K562 (cell line): ENCODE data around the gene ZNF689. TPM values are rescaled to one million over a fixed set of nuclear protein-coding genes. Genes with fewer than 3 reads are reported as not detected.
A peak's percentile ranks its signal among the peaks of the same experiment; 100 is the strongest.

Experiments
- CBX1 ChIP-seq: sonication (generic); IDR thresholded peaks from 2 replicates; pipeline ENCODE4 v1.6.1; 2016; ENCODE audit warnings: antibody characterized with exemption, low read depth, mild to moderate bottlenecking
- CTCF ChIP-seq, 3 experiments: IDR thresholded peaks in 2 of 3; conservative IDR thresholded peaks in 1 of 3; 2 replicates each; pipeline ENCODE4 v1.5.1; 2011 to 2012; ENCODE audit warnings: low read length in 3 of 3, mild to moderate bottlenecking in 3 of 3, control low read depth in 2 of 3, improper control_type of control experiment in 1 of 3, inconsistent platforms in 1 of 3, low read depth in 1 of 3, mixed read lengths in 1 of 3, moderate library complexity in 1 of 3; ENCODE audit not compliant: insufficient read depth in 2 of 3
- FOS ChIP-seq: IDR thresholded peaks from 3 replicates; pipeline ENCODE4 v1.6.1; 2011; ENCODE audit not compliant: insufficient read length; ENCODE audit errors: extremely low read depth
- FOXO4 ChIP-seq: fragments of 450-650 bp; formaldehyde crosslinking; IDR thresholded peaks from 2 replicates; pipeline ENCODE4 v1.4.0; 2020; ENCODE audit warnings: mild to moderate bottlenecking, moderate library complexity
- GABPA ChIP-seq: fragments of 200-800 bp; sonication (Bioruptor generic); conservative IDR thresholded peaks from 2 replicates; pipeline ENCODE4 v1.6.1; 2016; ENCODE audit warnings: low read depth, missing genetic modification characterization, missing compliant biosample characterization
- GATA2 ChIP-seq: sonication (generic); formaldehyde crosslinking; IDR thresholded peaks from 2 replicates; pipeline ENCODE4 v1.4.0; 2020; ENCODE audit warnings: mild to moderate bottlenecking, missing genetic modification reagents
- HNRNPH1 ChIP-seq: fragments of 200-400 bp; formaldehyde crosslinking; optimal IDR thresholded peaks from 2 replicates; pipeline ENCODE3; 2017; ENCODE audit warnings: low read depth, mild to moderate bottlenecking, low read length, moderate library complexity
- HNRNPL ChIP-seq: fragments of 200-400 bp; formaldehyde crosslinking; IDR thresholded peaks from 2 replicates; pipeline ENCODE4 v1.6.1; 2017; ENCODE audit warnings: low read depth, mild to moderate bottlenecking, low read length
- HSF4 ChIP-seq: fragments of 250-450 bp; sonication (Bioruptor Pico); IDR thresholded peaks from 2 replicates; pipeline ENCODE4 v2.1.2; 2022; ENCODE audit warnings: mild to moderate bottlenecking, moderate library complexity, borderline replicate concordance
- JUNB ChIP-seq: fragments of 450-650 bp; formaldehyde crosslinking; conservative IDR thresholded peaks from 2 replicates; pipeline ENCODE4 v1.4.0; 2020; ENCODE audit warnings: mild to moderate bottlenecking
- MCM3 ChIP-seq: fragments of 450-650 bp; IDR thresholded peaks from 2 replicates; pipeline ENCODE4 v1.6.1; 2016
- MIER1 ChIP-seq: fragments of 450-650 bp; IDR thresholded peaks from 2 replicates; pipeline ENCODE4 v1.6.1; 2016; ENCODE audit warnings: antibody characterized with exemption, mild to moderate bottlenecking, low read depth
- MTA2 ChIP-seq: fragments of 450-650 bp; IDR thresholded peaks from 2 replicates; pipeline ENCODE4 v1.6.1; 2016; ENCODE audit warnings: low read depth
- MTA3 ChIP-seq: fragments of 450-650 bp; formaldehyde crosslinking; IDR thresholded peaks from 2 replicates; pipeline ENCODE4 v1.6.1; 2017; ENCODE audit warnings: mild to moderate bottlenecking, borderline replicate concordance
- NFIX ChIP-seq: fragments of 250-450 bp; sonication (Bioruptor Pico); IDR thresholded peaks from 2 replicates; pipeline ENCODE4 v1.4.0; 2020; ENCODE audit warnings: low read depth, mild to moderate bottlenecking, moderate library complexity
- RB1 ChIP-seq: fragments of 450-650 bp; IDR thresholded peaks from 2 replicates; pipeline ENCODE4 v1.6.1; 2017; ENCODE audit warnings: low read depth, mild to moderate bottlenecking
- RFX1 ChIP-seq: fragments of 450-650 bp; IDR thresholded peaks from 2 replicates; pipeline ENCODE4 v1.6.1; 2016; ENCODE audit warnings: mild to moderate bottlenecking, moderate library complexity
- SP1 ChIP-seq: sonication (generic); formaldehyde crosslinking; IDR thresholded peaks from 2 replicates; pipeline ENCODE4 v1.8.1; 2022; ENCODE audit warnings: mild to moderate bottlenecking, missing genetic modification reagents
- TAF9B ChIP-seq: fragments of 450-650 bp; IDR thresholded peaks from 2 replicates; pipeline ENCODE4 v1.6.1; 2018; ENCODE audit warnings: mild to moderate bottlenecking; ENCODE audit not compliant: partially characterized antibody
- TEAD1 ChIP-seq, 2 experiments: fragments of 450-650 bp in 1 of 2; sonication (generic) in 1 of 2; formaldehyde crosslinking; IDR thresholded peaks; 2 replicates each; pipeline versions ENCODE4 v1.4.0 to v1.8.0; 2020 to 2022; ENCODE audit warnings: mild to moderate bottlenecking in 2 of 2, missing genetic modification reagents in 1 of 2
- XRCC3 ChIP-seq: fragments of 450-650 bp; IDR thresholded peaks from 2 replicates; pipeline ENCODE4 v1.6.1; 2017; ENCODE audit warnings: mild to moderate bottlenecking, moderate library complexity
- ZBTB1 ChIP-seq: sonication (generic); formaldehyde crosslinking; IDR thresholded peaks from 2 replicates; pipeline ENCODE4 v1.8.1; 2023; ENCODE audit warnings: missing genetic modification reagents, low read depth, mild to moderate bottlenecking, borderline replicate concordance
- ZBTB17 ChIP-seq: fragments of 450-650 bp; formaldehyde crosslinking; IDR thresholded peaks from 2 replicates; pipeline ENCODE4 v1.4.0; 2020; ENCODE audit warnings: mild to moderate bottlenecking
- ZFX ChIP-seq: sonication (generic); formaldehyde crosslinking; IDR thresholded peaks from 2 replicates; pipeline ENCODE4 v1.8.0; 2022; ENCODE audit warnings: mild to moderate bottlenecking, missing genetic modification reagents, moderate library complexity
- ZNF12 ChIP-seq: sonication (generic); formaldehyde crosslinking; IDR thresholded peaks from 2 replicates; pipeline ENCODE4 v1.4.0; 2020; ENCODE audit warnings: mild to moderate bottlenecking, missing genetic modification reagents
- polyA plus RNA-seq, 8 experiments: library from polyadenylated mRNA; depleted of rRNA in 4 of 8; stranded (reverse) in 5 of 8; unstranded in 3 of 8; fragments of >200 nt; fragmentation: Nextera tagmentation in 2 of 8; fragmentation: Illumina TruSeq in 1 of 8; extraction: Ambion mirVana in 2 of 8; extraction: Trizol in 1 of 8; gene quantifications; 2 replicates each; pipeline versions ENCODE4 v1.2.1 to v1.2.3, GENCODE V29; 2011 to 2014; ENCODE audit warnings: inconsistent platforms in 1 of 8, missing spikeins in 1 of 8
- total RNA-seq, 7 experiments: library from RNA; depleted of rRNA in 6 of 7; stranded (reverse); fragments of >200 nt in 6 of 7; fragmentation: Illumina TruSeq in 2 of 7; extraction: Trizol in 2 of 7; gene quantifications; 2 replicates each; pipeline versions ENCODE4 v1.2.1 to v1.2.3, GENCODE V29; 2011 to 2021; ENCODE audit warnings: low replicate concordance in 1 of 7
- TF ChIP-seq, protein P1 (sequence below): IDR thresholded peaks from 2 replicates; pipeline ENCODE4 v1.6.1; 2014; ENCODE audit warnings: antibody characterized with exemption

ZNF689 gene
- total and polyA plus RNA-seq, 9 of the 15 experiments (the other 6 are each of a cell fraction or from before 2014, with no cell fraction given), result 5.4 to 15.4 (median 10.8) TPM

DNA sequence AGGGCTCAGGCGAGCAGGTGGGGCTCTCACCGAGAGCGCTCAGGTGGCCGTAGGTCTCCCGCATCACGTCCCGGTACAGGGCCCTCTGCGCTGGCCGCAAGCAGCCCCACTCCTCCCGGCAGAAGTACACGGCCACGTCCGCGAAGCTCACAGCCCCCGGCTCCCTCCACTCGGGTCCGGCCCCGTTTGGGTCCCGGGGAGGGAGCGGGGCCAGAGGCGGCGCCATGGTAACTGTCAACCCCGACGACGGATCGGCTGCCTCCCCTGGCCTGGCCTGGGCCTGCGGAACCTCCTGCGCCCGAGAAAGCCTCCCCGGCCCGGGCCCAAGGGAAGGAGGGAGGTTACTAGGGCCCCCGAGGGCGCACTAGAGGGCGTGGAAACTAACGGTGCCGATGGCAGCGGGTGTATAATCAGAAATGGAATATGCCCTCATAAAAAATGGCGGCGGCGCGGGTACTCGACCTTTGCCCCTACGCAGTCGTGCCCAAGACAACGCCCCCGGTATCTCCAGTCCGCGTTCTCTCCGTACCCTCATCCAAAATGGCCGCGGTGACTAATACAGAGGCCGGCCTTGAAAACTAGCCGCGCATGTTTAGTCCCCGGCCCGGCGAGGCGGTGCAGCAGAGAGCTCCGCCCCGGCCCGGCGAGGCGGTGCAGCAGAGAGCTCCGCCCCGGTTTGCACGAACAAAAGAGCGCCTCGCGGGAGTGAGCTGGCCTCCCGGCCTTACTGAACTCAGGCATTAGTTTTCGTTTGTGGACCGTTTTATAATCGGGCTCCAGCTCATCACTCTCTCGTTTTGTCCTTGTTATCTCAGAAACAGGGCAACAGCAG, 52.0 kb downstream of the ZNF689 start, which contains the start of gene ZNF764 (continued):
- TF ChIP-seq, protein P1, sequence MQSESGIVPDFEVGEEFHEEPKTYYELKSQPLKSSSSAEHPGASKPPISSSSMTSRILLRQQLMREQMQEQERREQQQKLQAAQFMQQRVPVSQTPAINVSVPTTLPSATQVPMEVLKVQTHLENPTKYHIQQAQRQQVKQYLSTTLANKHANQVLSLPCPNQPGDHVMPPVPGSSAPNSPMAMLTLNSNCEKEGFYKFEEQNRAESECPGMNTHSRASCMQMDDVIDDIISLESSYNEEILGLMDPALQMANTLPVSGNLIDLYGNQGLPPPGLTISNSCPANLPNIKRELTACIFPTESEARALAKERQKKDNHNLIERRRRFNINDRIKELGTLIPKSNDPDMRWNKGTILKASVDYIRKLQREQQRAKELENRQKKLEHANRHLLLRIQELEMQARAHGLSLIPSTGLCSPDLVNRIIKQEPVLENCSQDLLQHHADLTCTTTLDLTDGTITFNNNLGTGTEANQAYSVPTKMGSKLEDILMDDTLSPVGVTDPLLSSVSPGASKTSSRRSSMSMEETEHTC, result no peak
- TF ChIP-seq ZBTB1 (peak; percentile 39; the same call in 1 of the 2 replicates), HNRNPH1 (no peak), MTA2 (peak; percentile 58), FOXO4 (no peak), NFIX (CRISPR knock-in tag) (no peak), HSF4 (no peak), MIER1 (no peak), RB1 (peak; percentile 63; the same call in 1 of the 2 replicates), ZBTB17 (peak; percentile 80), ZFX (CRISPR knock-in tag) (peak; percentile 98), XRCC3 (no peak), CBX1 (0 out of 2 replicates have a peak, but pooled peaks have one; percentile 23), HNRNPL (peak; percentile 96), FOS (no peak), MCM3 (no peak), MTA3 (no peak; the same call in 1 of the 2 replicates), RFX1 (peak; percentile 80), SP1 (CRISPR knock-in tag) (peak; percentile 82), CTCF (IDR thresholded peaks at IDR 0.05 in 2 of 3, conservative IDR thresholded peaks at IDR 0.05 in 1 of 3; ENCODE audit: insufficient read depth in 2 of 3, low read depth in 1 of 3, low read length in 3 of 3) (no peak; a peak in 1 of 6 replicates), ZNF12 (CRISPR knock-in tag) (no peak), TEAD1 (CRISPR knock-in tag; IDR thresholded peaks at IDR 0.05) (peak in 1 of 2 experiments; percentile 70; a peak in 2 of 4 replicates), JUNB (no peak), GATA2 (CRISPR knock-in tag) (no peak), TAF9B (peak; percentile 50), GABPA (tag) (peak; percentile 65)
